ENCODE data around the gene ODC1. TPM values are rescaled to one million over a fixed set of nuclear protein-coding genes. Genes with fewer than 3 reads are reported as not detected.

The ODC1 gene
- total and polyA plus RNA-seq, 2 donors (not counting 3 experiments of a cell fraction or from before 2014, with no cell fraction given), result 109 to 132 TPM

DNA sequence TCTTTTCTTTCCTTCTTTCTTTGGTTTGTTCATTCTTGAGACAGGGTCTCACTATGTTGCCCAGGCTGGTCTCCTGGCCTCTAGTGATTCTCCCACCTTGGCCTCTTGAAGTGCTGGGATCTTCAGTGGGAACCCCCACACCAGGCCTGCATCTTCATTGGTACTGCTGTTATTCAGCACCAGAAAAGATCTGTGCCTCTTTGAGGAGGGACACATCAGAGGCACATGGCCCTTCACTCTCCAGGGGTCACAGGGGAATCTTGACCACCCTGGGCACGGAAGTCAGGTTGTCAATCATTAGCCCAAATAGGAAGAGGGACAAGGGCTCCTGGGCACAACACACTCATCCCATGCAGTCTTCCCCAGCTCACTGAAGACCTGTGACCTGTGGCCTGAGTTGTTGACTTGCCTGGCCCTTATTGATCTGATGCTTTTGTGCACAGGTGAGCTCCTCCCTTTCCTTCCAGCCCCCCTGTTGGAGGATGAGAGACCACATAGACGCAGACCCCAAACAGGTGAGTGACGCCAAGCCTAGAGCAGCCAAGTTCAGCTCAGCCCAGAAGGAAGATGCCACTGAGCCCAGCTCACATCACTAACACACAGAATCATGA, 33.0 kb upstream of the ODC1 start:
- Histone ChIP-seq H3K9ac (replicated peaks; ENCODE audit: extremely low read depth, insufficient read depth, low read length) (no peak overlapping the region), H3K4me2 (ENCODE audit: insufficient read depth, low read length) (no peak overlapping the region), H3K4me1 (ENCODE audit: control insufficient read depth, extremely low read depth, insufficient read depth, low read length) (no peaks in the 10 kb centered on the region), H3K27ac (ENCODE audit: insufficient read depth, low read depth, low read length) (no peak overlapping the region), H3K9me1 (replicated peaks; ENCODE audit: control insufficient read depth, extremely low read depth, insufficient read depth, low read length) (no peaks in the 10 kb centered on the region), H4K20me1 (replicated peaks; ENCODE audit: control insufficient read depth, extremely low read depth, insufficient read depth, low read length) (no peaks in the 10 kb centered on the region), H3K27me3 (ENCODE audit: control insufficient read depth in 2 of 2, insufficient read depth in 2 of 2, low read length in 2 of 2) (peaks cover 6 to 12% of the 10 kb centered on the region in 2 experiments), H3K4me3 (replicated peaks in 1 of 3; ENCODE audit: insufficient read depth in 1 of 3, low read depth in 1 of 3, low read length in 3 of 3) (no peak overlapping the region), H3K36me3 (ENCODE audit: control insufficient read depth in 2 of 2, extremely low read depth in 1 of 2, insufficient read depth in 2 of 2, low read length in 2 of 2) (no peaks in the 10 kb centered on the region), H3K79me2 (ENCODE audit: control insufficient read depth, insufficient read depth, low read length) (no peaks in the 10 kb centered on the region), H3K9me3 (replicated peaks; ENCODE audit: control insufficient read depth, insufficient read depth, low read length) (no peaks in the 10 kb centered on the region), H2AFZ (ENCODE audit: low read depth, low read length) (no peak overlapping the region)
- no TSS peak for BruUV-seq (replicated peaks)
- POLR2A ChIA-PET, result no interaction called here
- CTCF ChIA-PET, result interaction anchor here (0.5 kb wide), 1 partner anchor 196 kb away, joined by 3 read pairs; no protein-coding TSS in a partner anchor
- intact Hi-C loops (cut with micrococcal nuclease), result no loop called here
- FAIRE-seq (no peak), DNase-seq (ENCODE audit: low read depth, low spot score) (no peak)
- TF ChIP-seq, protein P1, sequence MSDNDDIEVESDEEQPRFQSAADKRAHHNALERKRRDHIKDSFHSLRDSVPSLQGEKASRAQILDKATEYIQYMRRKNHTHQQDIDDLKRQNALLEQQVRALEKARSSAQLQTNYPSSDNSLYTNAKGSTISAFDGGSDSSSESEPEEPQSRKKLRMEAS (IDR thresholded peaks at IDR 0.05; ENCODE audit: insufficient read depth, insufficient read length), result no peak
- dilution Hi-C loops (cut with MboI; ENCODE audit: extremely low pct_ligation_motif_present, low sequenced_read_pairs), result no loop called here

DNA sequence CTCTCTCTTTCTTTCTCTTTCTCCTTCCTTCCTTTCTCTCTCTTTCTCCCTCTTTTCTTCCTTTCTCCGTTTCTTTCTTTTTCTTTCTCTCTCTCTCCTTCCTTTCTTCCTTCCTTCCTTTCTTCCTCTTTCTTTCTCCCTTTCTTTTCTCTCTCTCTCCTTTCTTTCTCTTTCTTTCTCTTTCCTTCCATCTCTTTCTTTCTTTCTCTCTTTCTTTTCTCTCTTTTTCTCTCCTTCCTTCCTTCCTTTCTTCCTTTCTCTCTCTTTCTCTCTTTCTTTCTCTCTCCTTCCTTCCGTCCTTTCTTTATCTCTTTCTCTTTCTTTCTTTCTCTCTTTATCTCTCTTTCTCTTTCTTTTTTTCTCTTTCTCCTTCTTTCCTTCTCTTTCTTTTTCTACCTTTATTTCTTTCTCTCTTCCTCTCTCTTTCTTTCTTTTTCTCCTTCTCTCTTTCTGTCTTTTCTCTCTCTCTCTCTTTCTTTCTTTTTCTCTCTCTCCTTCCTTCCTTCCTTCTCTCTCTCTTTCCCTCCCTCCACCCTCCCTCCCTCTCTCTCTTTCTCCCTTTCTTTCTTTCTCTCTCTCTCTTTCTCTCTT, 32.3 kb upstream of the ODC1 start:
- no TSS peak for BruUV-seq (replicated peaks)
- dilution Hi-C loops (cut with MboI; ENCODE audit: extremely low pct_ligation_motif_present, low sequenced_read_pairs) (no loop called here), intact Hi-C loops (cut with micrococcal nuclease) (no loop called here)
- Histone ChIP-seq H3K36me3 (ENCODE audit: control insufficient read depth in 2 of 2, extremely low read depth in 1 of 2, insufficient read depth in 2 of 2, low read length in 2 of 2) (no peaks in the 10 kb centered on the region), H3K79me2 (ENCODE audit: control insufficient read depth, insufficient read depth, low read length) (no peaks in the 10 kb centered on the region), H3K4me2 (ENCODE audit: insufficient read depth, low read length) (no peak overlapping the region), H3K4me1 (ENCODE audit: control insufficient read depth, extremely low read depth, insufficient read depth, low read length) (no peaks in the 10 kb centered on the region), H3K27ac (ENCODE audit: insufficient read depth, low read depth, low read length) (no peak overlapping the region), H2AFZ (ENCODE audit: low read depth, low read length) (no peak overlapping the region), H3K4me3 (replicated peaks in 1 of 3; ENCODE audit: insufficient read depth in 1 of 3, low read depth in 1 of 3, low read length in 3 of 3) (no peak overlapping the region), H3K27me3 (ENCODE audit: control insufficient read depth in 2 of 2, insufficient read depth in 2 of 2, low read length in 2 of 2) (peaks cover 6 to 10% of the 10 kb centered on the region in 2 experiments), H4K20me1 (replicated peaks; ENCODE audit: control insufficient read depth, extremely low read depth, insufficient read depth, low read length) (no peaks in the 10 kb centered on the region), H3K9ac (replicated peaks; ENCODE audit: extremely low read depth, insufficient read depth, low read length) (no peak overlapping the region), H3K9me1 (replicated peaks; ENCODE audit: control insufficient read depth, extremely low read depth, insufficient read depth, low read length) (no peaks in the 10 kb centered on the region), H3K9me3 (replicated peaks; ENCODE audit: control insufficient read depth, insufficient read depth, low read length) (no peaks in the 10 kb centered on the region)
- no peak for TF ChIP-seq MYC (IDR thresholded peaks at IDR 0.05; ENCODE audit: low read depth, low read length)
- TF ChIP-seq POLR2A (IDR thresholded peaks at IDR 0.05; ENCODE audit: low read depth, low read length), result no peak
- TF ChIP-seq FOS (IDR thresholded peaks at IDR 0.05; ENCODE audit: borderline replicate concordance, insufficient read depth, low read length), result no peak
- TF ChIP-seq, protein P1 (IDR thresholded peaks at IDR 0.05; ENCODE audit: insufficient read depth, insufficient read length), result no peak
- TF ChIP-seq, protein P2, sequence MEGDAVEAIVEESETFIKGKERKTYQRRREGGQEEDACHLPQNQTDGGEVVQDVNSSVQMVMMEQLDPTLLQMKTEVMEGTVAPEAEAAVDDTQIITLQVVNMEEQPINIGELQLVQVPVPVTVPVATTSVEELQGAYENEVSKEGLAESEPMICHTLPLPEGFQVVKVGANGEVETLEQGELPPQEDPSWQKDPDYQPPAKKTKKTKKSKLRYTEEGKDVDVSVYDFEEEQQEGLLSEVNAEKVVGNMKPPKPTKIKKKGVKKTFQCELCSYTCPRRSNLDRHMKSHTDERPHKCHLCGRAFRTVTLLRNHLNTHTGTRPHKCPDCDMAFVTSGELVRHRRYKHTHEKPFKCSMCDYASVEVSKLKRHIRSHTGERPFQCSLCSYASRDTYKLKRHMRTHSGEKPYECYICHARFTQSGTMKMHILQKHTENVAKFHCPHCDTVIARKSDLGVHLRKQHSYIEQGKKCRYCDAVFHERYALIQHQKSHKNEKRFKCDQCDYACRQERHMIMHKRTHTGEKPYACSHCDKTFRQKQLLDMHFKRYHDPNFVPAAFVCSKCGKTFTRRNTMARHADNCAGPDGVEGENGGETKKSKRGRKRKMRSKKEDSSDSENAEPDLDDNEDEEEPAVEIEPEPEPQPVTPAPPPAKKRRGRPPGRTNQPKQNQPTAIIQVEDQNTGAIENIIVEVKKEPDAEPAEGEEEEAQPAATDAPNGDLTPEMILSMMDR (IDR thresholded peaks at IDR 0.05; ENCODE audit: extremely low read depth in 1 of 2, insufficient read depth in 1 of 2, low read depth in 1 of 2, low read length in 2 of 2), result no peak
- TF ChIP-seq EZH2 (IDR thresholded peaks at IDR 0.05; ENCODE audit: borderline replicate concordance, low read depth, low read length, severe bottlenecking), result no peak
- no peak for TF ChIP-seq JUN (IDR thresholded peaks at IDR 0.05; ENCODE audit: borderline replicate concordance, insufficient read depth, insufficient read length, low read depth)
- TF ChIP-seq POLR2AphosphoS5 (IDR thresholded peaks at IDR 0.05; ENCODE audit: insufficient read depth, low read depth, low read length), result no peak
- POLR2A ChIA-PET, result no interaction called here
- DNase-seq (ENCODE audit: low read depth, low spot score) (no peak), FAIRE-seq (no peak)
- CTCF ChIA-PET, result no interaction called here
